Measurements from ENCODE around the gene TBPL2.

DNA sequence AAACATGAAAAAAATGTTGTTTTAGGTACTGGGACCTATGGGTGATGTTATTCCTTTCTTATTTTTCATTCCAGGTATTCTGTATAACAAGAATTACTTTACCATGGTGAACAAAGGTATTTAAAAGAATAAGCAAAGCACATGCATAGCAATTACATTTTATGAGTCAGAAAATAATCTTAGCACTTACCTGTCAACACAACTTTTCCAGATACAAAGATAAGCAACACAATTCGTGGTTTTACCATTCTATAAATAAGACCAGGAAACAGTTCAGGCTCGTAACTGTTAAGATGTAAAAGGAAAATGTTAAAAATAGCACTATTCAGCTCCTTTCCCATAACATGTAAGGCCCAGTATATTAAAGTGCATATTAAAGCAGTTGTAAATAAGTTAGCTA is 16.4 kb downstream of the TBPL2 start:
- TF ChIP-seq, protein P1, sequence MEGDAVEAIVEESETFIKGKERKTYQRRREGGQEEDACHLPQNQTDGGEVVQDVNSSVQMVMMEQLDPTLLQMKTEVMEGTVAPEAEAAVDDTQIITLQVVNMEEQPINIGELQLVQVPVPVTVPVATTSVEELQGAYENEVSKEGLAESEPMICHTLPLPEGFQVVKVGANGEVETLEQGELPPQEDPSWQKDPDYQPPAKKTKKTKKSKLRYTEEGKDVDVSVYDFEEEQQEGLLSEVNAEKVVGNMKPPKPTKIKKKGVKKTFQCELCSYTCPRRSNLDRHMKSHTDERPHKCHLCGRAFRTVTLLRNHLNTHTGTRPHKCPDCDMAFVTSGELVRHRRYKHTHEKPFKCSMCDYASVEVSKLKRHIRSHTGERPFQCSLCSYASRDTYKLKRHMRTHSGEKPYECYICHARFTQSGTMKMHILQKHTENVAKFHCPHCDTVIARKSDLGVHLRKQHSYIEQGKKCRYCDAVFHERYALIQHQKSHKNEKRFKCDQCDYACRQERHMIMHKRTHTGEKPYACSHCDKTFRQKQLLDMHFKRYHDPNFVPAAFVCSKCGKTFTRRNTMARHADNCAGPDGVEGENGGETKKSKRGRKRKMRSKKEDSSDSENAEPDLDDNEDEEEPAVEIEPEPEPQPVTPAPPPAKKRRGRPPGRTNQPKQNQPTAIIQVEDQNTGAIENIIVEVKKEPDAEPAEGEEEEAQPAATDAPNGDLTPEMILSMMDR (IDR thresholded peaks at IDR 0.05): no peak
- no peak for TF ChIP-seq POLR2A (IDR thresholded peaks at IDR 0.05)
